Esophagus (tissue), 2 donors: Measurements from ENCODE around the gene OBSCN. TPM values are rescaled to one million over a fixed set of nuclear protein-coding genes. Genes with fewer than 3 reads are reported as not detected.

ENCODE experiments used
- H3K27ac ChIP-seq, 2 donors: one replicate each; pipeline ENCODE4 v1.5.1; 2013; ENCODE audit warnings: low read depth in 2 of 2, mild to moderate bottlenecking in 2 of 2, inconsistent platforms in 1 of 2, low read length in 1 of 2, moderate library complexity in 1 of 2
- H3K27me3 ChIP-seq, 2 donors: one replicate each; pipeline ENCODE4 v1.6.1; 2013; ENCODE audit warnings: low read length in 2 of 2, control low read depth in 1 of 2, mild to moderate bottlenecking in 1 of 2; ENCODE audit not compliant: insufficient read depth in 2 of 2, control insufficient read depth in 1 of 2
- H3K36me3 ChIP-seq, 2 donors: one replicate each; pipeline ENCODE4 v1.6.1; 2013; ENCODE audit warnings: low read length in 1 of 2; ENCODE audit not compliant: control insufficient read depth in 2 of 2, insufficient read depth in 2 of 2
- H3K4me1 ChIP-seq, 2 donors: one replicate each; pipeline ENCODE4 v1.6.1; 2013; ENCODE audit warnings: low read length in 1 of 2; ENCODE audit not compliant: control insufficient read depth in 2 of 2, insufficient read depth in 2 of 2
- H3K4me3 ChIP-seq, 2 donors: one replicate each; pipeline ENCODE4 v1.5.1; 2013; ENCODE audit warnings: low read length in 2 of 2, mild to moderate bottlenecking in 2 of 2, low read depth in 1 of 2, moderate library complexity in 1 of 2
- H3K9me3 ChIP-seq, 2 donors: one replicate each; pipeline ENCODE4 v1.6.1; 2013; ENCODE audit warnings: mild to moderate bottlenecking in 2 of 2, low read depth in 1 of 2, low read length in 1 of 2, moderate library complexity in 1 of 2; ENCODE audit not compliant: control insufficient read depth in 2 of 2, insufficient read depth in 1 of 2
- WGBS, 2 donors: extraction: QIAGEN DNeasy Blood & Tissue Kit; methylation state at CpG; one replicate each; pipeline ENCODE4 v1.1.7; 2013; 5-methylcytosine and 5-hydroxymethylcytosine counted together
- polyA plus RNA-seq, 2 donors: library from polyadenylated mRNA; stranded (reverse); fragments of 200-250 nt; gene quantifications; one replicate each; pipeline ENCODE4 v1.2.3, GENCODE V29; 2013
- donor health status: healthy with polysubstance abuse.
- donor health status: Bipolar disorder and iron deficiency.

Gene OBSCN, protein sequence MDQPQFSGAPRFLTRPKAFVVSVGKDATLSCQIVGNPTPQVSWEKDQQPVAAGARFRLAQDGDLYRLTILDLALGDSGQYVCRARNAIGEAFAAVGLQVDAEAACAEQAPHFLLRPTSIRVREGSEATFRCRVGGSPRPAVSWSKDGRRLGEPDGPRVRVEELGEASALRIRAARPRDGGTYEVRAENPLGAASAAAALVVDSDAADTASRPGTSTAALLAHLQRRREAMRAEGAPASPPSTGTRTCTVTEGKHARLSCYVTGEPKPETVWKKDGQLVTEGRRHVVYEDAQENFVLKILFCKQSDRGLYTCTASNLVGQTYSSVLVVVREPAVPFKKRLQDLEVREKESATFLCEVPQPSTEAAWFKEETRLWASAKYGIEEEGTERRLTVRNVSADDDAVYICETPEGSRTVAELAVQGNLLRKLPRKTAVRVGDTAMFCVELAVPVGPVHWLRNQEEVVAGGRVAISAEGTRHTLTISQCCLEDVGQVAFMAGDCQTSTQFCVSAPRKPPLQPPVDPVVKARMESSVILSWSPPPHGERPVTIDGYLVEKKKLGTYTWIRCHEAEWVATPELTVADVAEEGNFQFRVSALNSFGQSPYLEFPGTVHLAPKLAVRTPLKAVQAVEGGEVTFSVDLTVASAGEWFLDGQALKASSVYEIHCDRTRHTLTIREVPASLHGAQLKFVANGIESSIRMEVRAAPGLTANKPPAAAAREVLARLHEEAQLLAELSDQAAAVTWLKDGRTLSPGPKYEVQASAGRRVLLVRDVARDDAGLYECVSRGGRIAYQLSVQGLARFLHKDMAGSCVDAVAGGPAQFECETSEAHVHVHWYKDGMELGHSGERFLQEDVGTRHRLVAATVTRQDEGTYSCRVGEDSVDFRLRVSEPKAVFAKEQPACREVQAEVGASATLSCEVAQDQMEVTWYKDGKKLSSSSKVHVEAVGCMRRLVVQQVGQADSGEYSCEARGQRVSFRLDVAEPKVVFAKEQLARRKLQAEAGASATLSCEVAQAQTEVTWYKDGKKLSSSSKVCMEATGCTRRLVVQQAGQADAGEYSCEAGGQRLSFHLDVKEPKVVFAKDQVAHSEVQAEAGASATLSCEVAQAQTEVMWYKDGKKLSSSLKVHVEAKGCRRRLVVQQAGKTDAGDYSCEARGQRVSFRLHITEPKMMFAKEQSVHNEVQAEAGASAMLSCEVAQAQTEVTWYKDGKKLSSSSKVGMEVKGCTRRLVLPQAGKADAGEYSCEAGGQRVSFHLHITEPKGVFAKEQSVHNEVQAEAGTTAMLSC (N-terminal part only)
- polyA plus RNA-seq = 10 to 100 TPM in 1 of 2 donors, 1 to 10 TPM in 1; 7.7 to 20.6 TPM

DNA sequence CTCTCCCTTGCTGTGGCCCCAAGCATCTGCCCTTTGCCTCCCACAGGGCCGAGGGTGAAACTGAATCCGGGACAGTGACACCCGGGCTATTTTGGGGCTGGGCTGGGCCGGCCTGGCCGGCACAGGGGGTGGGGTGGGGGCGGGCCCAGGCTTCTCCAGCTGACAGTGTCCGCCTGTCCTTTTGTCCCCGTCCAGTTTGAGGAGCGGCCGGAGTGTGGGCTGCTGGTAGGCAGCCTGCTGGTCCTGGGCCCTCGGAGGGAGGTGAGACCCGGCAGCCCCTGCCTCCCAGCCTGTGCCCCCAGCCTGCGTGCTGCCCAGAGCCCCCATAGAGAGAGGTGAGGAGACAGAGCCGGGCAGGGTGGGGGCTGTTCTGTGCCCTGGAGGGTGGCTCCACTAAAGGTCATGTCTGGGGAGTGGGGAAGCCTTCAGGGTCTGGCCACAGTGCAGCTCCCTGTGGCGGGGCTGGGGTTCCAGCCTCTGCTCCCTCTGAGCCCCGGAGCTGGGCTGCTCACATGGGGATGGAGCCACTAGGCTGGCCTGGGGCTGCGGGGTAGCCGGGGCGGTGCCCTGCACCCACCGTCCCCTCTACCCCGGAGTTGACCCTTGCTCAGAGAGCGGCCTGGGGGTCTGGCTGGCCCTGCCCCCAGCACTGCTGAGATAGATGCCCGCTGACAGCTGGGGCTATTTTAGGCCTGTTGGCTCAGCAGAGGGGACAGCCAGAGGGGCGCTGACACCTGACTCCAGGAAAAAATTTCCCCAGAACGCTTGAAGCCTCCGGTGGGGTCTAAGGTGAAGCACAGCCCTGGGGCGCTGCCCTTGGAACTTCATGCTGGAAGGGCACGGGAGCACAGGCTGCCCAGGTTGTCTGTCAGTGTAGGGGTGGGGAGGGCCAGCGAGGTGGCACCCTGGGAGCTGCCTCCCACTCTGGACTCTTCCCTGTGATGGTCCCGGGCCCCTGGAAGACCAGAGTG is at the start of gene OBSCN:
Gene OBSCN, plus strand, starts transcription at position 194 of the 971 bp plus-strand sequence. CDS start 3,740 bp downstream, outside the sequence.
- WGBS, 2 donors = 51 to 56% methylated on average over 29 to 30 of the region's 30 CpGs
- Histone ChIP-seq H3K27ac (no peak within 1 kb of the TSS), H3K4me1 (peaks cover 3 to 6% of the 10 kb centered on the region in 2 donors), H3K27me3 (no peaks in the 10 kb centered on the region), H3K4me3 (no peak within 1 kb of the TSS), H3K9me3 (peaks cover 0 to 2% of the 10 kb centered on the region in 2 donors), H3K36me3 (no peaks in the 10 kb centered on the region)

DNA sequence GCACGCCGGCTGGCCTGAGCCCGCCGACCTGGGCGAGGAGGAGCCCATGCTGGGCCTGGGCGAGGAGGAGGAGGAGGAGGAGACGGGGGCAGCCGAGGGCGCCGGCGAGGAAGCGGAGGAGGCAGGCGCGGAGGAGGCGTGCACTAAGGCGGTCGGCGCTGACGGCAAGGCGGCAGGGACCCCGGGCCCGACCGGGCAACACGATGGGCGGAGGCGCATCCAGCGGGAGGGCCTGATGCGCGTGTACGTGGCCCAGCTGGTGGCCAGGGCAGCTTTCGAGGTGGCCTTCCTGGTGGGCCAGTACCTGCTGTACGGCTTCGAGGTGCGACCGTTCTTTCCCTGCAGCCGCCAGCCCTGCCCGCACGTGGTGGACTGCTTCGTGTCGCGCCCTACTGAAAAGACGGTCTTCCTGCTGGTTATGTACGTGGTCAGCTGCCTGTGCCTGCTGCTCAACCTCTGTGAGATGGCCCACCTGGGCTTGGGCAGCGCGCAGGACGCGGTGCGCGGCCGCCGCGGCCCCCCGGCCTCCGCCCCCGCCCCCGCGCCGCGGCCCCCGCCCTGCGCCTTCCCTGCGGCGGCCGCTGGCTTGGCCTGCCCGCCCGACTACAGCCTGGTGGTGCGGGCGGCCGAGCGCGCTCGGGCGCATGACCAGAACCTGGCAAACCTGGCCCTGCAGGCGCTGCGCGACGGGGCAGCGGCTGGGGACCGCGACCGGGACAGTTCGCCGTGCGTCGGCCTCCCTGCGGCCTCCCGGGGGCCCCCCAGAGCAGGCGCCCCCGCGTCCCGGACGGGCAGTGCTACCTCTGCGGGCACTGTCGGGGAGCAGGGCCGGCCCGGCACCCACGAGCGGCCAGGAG is 49.5 kb upstream of the OBSCN start:
- Histone ChIP-seq H3K9me3 (no peaks in the 10 kb centered on the region), H3K27ac (no peak overlapping the region), H3K36me3 (no peaks in the 10 kb centered on the region), H3K27me3 (no peaks in the 10 kb centered on the region), H3K4me1 (peaks cover 23 to 34% of the 10 kb centered on the region in 2 donors), H3K4me3 (no peak overlapping the region)
- 49 to 51% methylated on average over 80 to 98 of the region's 98 CpGs for WGBS, 2 donors

GRCh38 chr1:228159008-228159665 is 48.7 kb upstream of the OBSCN start:
- Histone ChIP-seq H3K36me3 (no peaks in the 10 kb centered on the region), H3K27me3 (no peaks in the 10 kb centered on the region), H3K4me1 (peaks cover 24 to 35% of the 10 kb centered on the region in 2 donors), H3K9me3 (no peaks in the 10 kb centered on the region), H3K4me3 (no peak overlapping the region), H3K27ac (no peak overlapping the region)
- WGBS, 2 donors = 83 to 86% methylated on average over 11 to 14 of the region's 14 CpGs

DNA sequence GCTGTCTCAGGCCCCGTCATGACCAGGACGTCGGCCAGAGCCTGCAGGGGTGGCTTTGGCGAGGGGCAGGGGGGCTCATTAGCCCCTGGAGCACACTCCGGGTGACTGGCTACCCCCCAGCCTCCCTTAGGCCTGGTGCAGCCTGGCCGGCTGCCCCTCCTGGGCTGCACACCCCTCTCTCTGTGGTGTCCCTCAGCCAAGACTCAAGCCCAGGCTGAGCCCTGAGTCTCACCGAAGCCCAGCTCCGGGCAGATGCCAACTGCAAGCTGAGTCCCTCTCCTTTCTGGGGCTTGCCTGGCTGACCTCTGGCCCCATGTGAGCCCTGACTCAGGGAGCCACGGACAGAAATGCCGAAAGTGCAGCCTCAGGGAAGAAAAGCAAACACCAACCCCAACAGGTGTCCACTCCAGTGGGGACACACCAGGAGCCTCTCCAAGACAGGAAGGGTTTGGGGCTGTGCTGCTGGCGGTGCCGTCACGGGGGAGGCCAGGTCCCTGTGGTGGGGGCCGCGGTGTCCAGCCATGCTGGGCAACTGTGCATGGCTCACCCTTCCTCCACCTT is 47.6 kb upstream of the OBSCN start:
- 63 to 69% methylated on average over 15 of the region's 15 CpGs for WGBS, 2 donors
- Histone ChIP-seq H3K4me1 (peaks cover 23 to 29% of the 10 kb centered on the region in 2 donors), H3K27ac (no peak overlapping the region), H3K27me3 (no peaks in the 10 kb centered on the region), H3K4me3 (no peak overlapping the region), H3K9me3 (no peaks in the 10 kb centered on the region), H3K36me3 (no peaks in the 10 kb centered on the region)

GRCh38 chr1:228161362-228161761 is 46.5 kb upstream of the OBSCN start:
- Histone ChIP-seq H3K9me3 (no peaks in the 10 kb centered on the region), H3K36me3 (no peaks in the 10 kb centered on the region), H3K4me3 (no peak overlapping the region), H3K4me1 (peaks cover 20 to 26% of the 10 kb centered on the region in 2 donors), H3K27ac (peak overlapping the region in 1 of 2 donors; percentile 71), H3K27me3 (no peaks in the 10 kb centered on the region)
- WGBS, 2 donors = 28 to 33% methylated on average over 6 to 7 of the region's 7 CpGs

DNA sequence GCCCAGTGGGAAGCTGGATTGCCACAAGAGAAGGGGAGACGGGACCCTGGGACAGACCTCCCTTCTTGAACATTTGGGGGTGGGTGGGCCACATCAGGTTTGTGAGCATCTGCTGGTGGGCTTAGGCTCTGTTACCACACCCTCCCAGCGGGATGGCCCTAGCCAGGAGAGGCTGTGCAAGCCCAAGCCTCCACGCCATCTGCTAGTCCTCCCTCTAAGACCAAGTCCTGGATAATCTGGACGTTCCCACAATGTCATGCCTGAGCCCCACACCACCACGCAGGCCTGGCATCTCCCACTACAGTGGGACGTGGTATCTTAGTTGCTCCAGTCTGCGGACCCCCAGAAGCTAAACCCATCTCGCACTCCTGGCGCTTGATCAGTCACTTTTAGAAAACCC is 46.0 kb upstream of the OBSCN start:
- H3K4me1 ChIP-seq = peaks cover 20 to 26% of the 10 kb centered on the region in 2 donors
- no peaks in the 10 kb centered on the region for H3K27me3 ChIP-seq
- H3K9me3 ChIP-seq = no peaks in the 10 kb centered on the region
- no peaks in the 10 kb centered on the region for H3K36me3 ChIP-seq
- 79 to 80% methylated on average over 9 of the region's 9 CpGs for WGBS, 2 donors
- no peak overlapping the region for H3K4me3 ChIP-seq
- H3K27ac ChIP-seq = peak overlapping the region; percentile 36 to 71

GRCh38 chr1:228162286-228163006 is 45.4 kb upstream of the OBSCN start:
- Histone ChIP-seq H3K27ac (peak overlapping the region; percentile 36 to 95), H3K9me3 (no peaks in the 10 kb centered on the region), H3K4me1 (peaks cover 20 to 26% of the 10 kb centered on the region in 2 donors), H3K27me3 (no peaks in the 10 kb centered on the region), H3K4me3 (no peak overlapping the region), H3K36me3 (no peaks in the 10 kb centered on the region)
- WGBS, 2 donors = 21 to 23% methylated on average over 14 of the region's 14 CpGs
